H1 (cell line): ENCODE measurements around the gene CAMK2D. TPM values are rescaled to one million over a fixed set of nuclear protein-coding genes. Genes with fewer than 3 reads are reported as not detected.

Source experiments
- CTCF ChIA-PET: fragments of 300-600 bp; sonication (Branson Sonifier 250); formaldehyde crosslinking; loops from one replicate; lab custom pipeline; 2021; ENCODE audit not compliant: partially characterized antibody; lab: Charles Lee
- POLR2A ChIA-PET: fragments of 300-600 bp; sonication (Branson Sonifier 250); formaldehyde crosslinking; loops from one replicate; lab custom pipeline; 2021; ENCODE audit warnings: inconsistent platforms; ENCODE audit not compliant: partially characterized antibody; lab: Charles Lee
- DNase-seq, 2 experiments: peaks; one replicate each; pipeline versions ENCODE4 v3.0.0 to v3.0.0-alpha.2; 2010 to 2022; ENCODE audit warnings: low spot score in 2 of 2, low read depth in 1 of 2, mixed read lengths in 1 of 2
- FAIRE-seq: peaks from 2 replicates; lab custom pipeline; 2011; peaks lifted over from hg19 to GRCh38; lab: Jason Lieb, UNC
- H2AFZ ChIP-seq: 2 replicates; pipeline ENCODE4 v1.8.1; 2012; ENCODE audit warnings: low read length, inconsistent platforms
- H2AK5ac ChIP-seq: 2 replicates; pipeline ENCODE4 v1.6.1; 2013; ENCODE audit warnings: low read depth, low read length
- H2BK120ac ChIP-seq: replicated peaks from 2 replicates; pipeline ENCODE3; 2013; ENCODE audit warnings: low read depth, low read length, inconsistent platforms
- H2BK12ac ChIP-seq: 2 replicates; pipeline ENCODE4 v1.6.1; 2013; ENCODE audit warnings: low read depth, low read length
- H2BK15ac ChIP-seq: 2 replicates; pipeline ENCODE4 v1.6.1; 2013; ENCODE audit warnings: low read length
- H2BK20ac ChIP-seq: 2 replicates; pipeline ENCODE4 v1.6.1; 2013; ENCODE audit warnings: low read length
- H2BK5ac ChIP-seq: 2 replicates; pipeline ENCODE4 v1.6.1; 2013; ENCODE audit warnings: low read depth, low read length
- H3K14ac ChIP-seq: 2 replicates; pipeline ENCODE4 v1.6.1; 2013; ENCODE audit warnings: inconsistent platforms; ENCODE audit not compliant: insufficient read length
- H3K18ac ChIP-seq: 2 replicates; pipeline ENCODE4 v1.6.1; 2013; ENCODE audit warnings: low read length; ENCODE audit errors: extremely low read depth
- H3K23ac ChIP-seq: 2 replicates; pipeline ENCODE4 v1.6.1; 2013; ENCODE audit warnings: inconsistent platforms; ENCODE audit not compliant: insufficient read length
- H3K23me2 ChIP-seq: 2 replicates; pipeline ENCODE4 v1.6.1; 2013; ENCODE audit warnings: low read depth, low read length
- H3K27ac ChIP-seq: 2 replicates; pipeline ENCODE4 v1.6.1; 2011; ENCODE audit warnings: low read depth, low read length, inconsistent platforms
- H3K27me3 ChIP-seq, 4 experiments: replicated peaks in 1 of 4; 1 replicate in 1 of 4; 2 replicates in 3 of 4; pipeline versions ENCODE4 v1.6.1 to v1.8.1; 2011 to 2013; ENCODE audit warnings: low read length in 3 of 4, mild to moderate bottlenecking in 3 of 4, inconsistent platforms in 2 of 4, mixed read lengths in 2 of 4, moderate library complexity in 1 of 4; ENCODE audit not compliant: control insufficient read depth in 3 of 4, insufficient read depth in 3 of 4; ENCODE audit errors: extremely low read depth in 1 of 4
- H3K36me3 ChIP-seq, 4 experiments: 2 replicates each; pipeline versions ENCODE4 v1.6.1 to v1.8.1; 2011 to 2013; ENCODE audit warnings: mild to moderate bottlenecking in 4 of 4, low read length in 3 of 4, moderate library complexity in 2 of 4, control low read depth in 1 of 4, inconsistent platforms in 1 of 4; ENCODE audit not compliant: insufficient read depth in 4 of 4, control insufficient read depth in 2 of 4
- H3K4ac ChIP-seq: replicated peaks from 2 replicates; pipeline ENCODE3; 2013; ENCODE audit warnings: low read length, low read depth, mixed read lengths, inconsistent platforms; ENCODE audit not compliant: insufficient read length
- H3K4me1 ChIP-seq, 4 experiments: replicated peaks in 1 of 4; 1 replicate in 1 of 4; 2 replicates in 3 of 4; pipeline versions ENCODE4 v1.6.1 to v1.8.1; 2011 to 2013; ENCODE audit warnings: low read length in 3 of 4, inconsistent platforms in 2 of 4, mixed read lengths in 1 of 4; ENCODE audit not compliant: insufficient read depth in 4 of 4, control insufficient read depth in 3 of 4
- H3K4me2 ChIP-seq, 2 experiments: 2 replicates each; pipeline versions ENCODE4 v1.6.1 to v1.8.1; 2011 to 2013; ENCODE audit warnings: low read depth in 2 of 2, low read length in 2 of 2, control low read depth in 1 of 2, inconsistent platforms in 1 of 2, mild to moderate bottlenecking in 1 of 2; ENCODE audit not compliant: insufficient read depth in 1 of 2
- H3K4me3 ChIP-seq, 4 experiments: fragments of 200-600, 300-600 bp in 1 of 4; sonication (generic), shearing (Covaris generic), sonication (Bioruptor Twin) in 1 of 4; 2 replicates each; pipeline versions ENCODE4 v1.5.1 to v1.8.1; 2011 to 2016; ENCODE audit warnings: low read length in 4 of 4, low read depth in 3 of 4, control low read depth in 2 of 4, inconsistent platforms in 2 of 4, mild to moderate bottlenecking in 2 of 4, mixed read lengths in 1 of 4, moderate library complexity in 1 of 4; ENCODE audit not compliant: insufficient read depth in 2 of 4; ENCODE audit errors: extremely low read depth in 1 of 4
- H3K56ac ChIP-seq: replicated peaks from 2 replicates; pipeline ENCODE3; 2013; ENCODE audit warnings: low read depth, mild to moderate bottlenecking, mixed read lengths, low read length, inconsistent platforms; ENCODE audit not compliant: insufficient read length
- H3K79me1 ChIP-seq: 2 replicates; pipeline ENCODE4 v1.6.1; 2013; ENCODE audit warnings: low read depth, low read length, control low read depth
- H3K79me2 ChIP-seq, 2 experiments: 2 replicates each; pipeline versions ENCODE4 v1.6.1 to v1.8.1; 2012 to 2013; ENCODE audit warnings: low read length in 2 of 2, mild to moderate bottlenecking in 2 of 2, inconsistent platforms in 1 of 2; ENCODE audit not compliant: insufficient read depth in 2 of 2, control insufficient read depth in 1 of 2
- H3K9ac ChIP-seq, 4 experiments: replicated peaks in 1 of 4; 1 replicate in 1 of 4; 2 replicates in 3 of 4; pipeline versions ENCODE4 v1.6.1 to v1.8.1; 2011 to 2013; ENCODE audit warnings: low read depth in 3 of 4, low read length in 3 of 4, control low read depth in 2 of 4, mild to moderate bottlenecking in 2 of 4, moderate library complexity in 2 of 4, inconsistent platforms in 1 of 4; ENCODE audit errors: extremely low read depth in 1 of 4
- H3K9me3 ChIP-seq, 2 experiments: 2 replicates each; pipeline versions ENCODE4 v1.6.1 to v1.8.1; 2012 to 2013; ENCODE audit warnings: mild to moderate bottlenecking in 2 of 2, moderate library complexity in 2 of 2, control low read depth in 1 of 2, inconsistent platforms in 1 of 2, low read depth in 1 of 2, low read length in 1 of 2, mixed read lengths in 1 of 2; ENCODE audit not compliant: insufficient read depth in 2 of 2
- H4K20me1 ChIP-seq, 2 experiments: replicated peaks in 1 of 2; 2 replicates each; pipeline versions ENCODE3 to v1.8.1; 2011 to 2013; ENCODE audit warnings: inconsistent platforms in 2 of 2, low read length in 2 of 2, mild to moderate bottlenecking in 1 of 2; ENCODE audit not compliant: insufficient read depth in 2 of 2, control insufficient read depth in 1 of 2
- H4K5ac ChIP-seq: 2 replicates; pipeline ENCODE4 v1.6.1; 2013; ENCODE audit warnings: low read length, low read depth, mixed read lengths, inconsistent platforms; ENCODE audit not compliant: insufficient read length
- H4K8ac ChIP-seq: 2 replicates; pipeline ENCODE4 v1.8.0; 2013; ENCODE audit warnings: mild to moderate bottlenecking, moderate library complexity, low read length, inconsistent platforms; ENCODE audit not compliant: insufficient read depth; ENCODE audit errors: extremely low read depth
- H4K91ac ChIP-seq: replicated peaks from 2 replicates; pipeline ENCODE3; 2013; ENCODE audit warnings: low read length, mixed read lengths, inconsistent platforms; ENCODE audit not compliant: insufficient read length
- CHD2 ChIP-seq: IDR thresholded peaks from 2 replicates; pipeline ENCODE4 v1.6.1; 2012; ENCODE audit warnings: low read length, improper control_type of control experiment
- KDM1A ChIP-seq: fragments of 200-600, 300-600 bp; sonication (generic); IDR thresholded peaks from 2 replicates; pipeline ENCODE4 v1.7.1; 2016; ENCODE audit warnings: mild to moderate bottlenecking, low read length, borderline replicate concordance
- MAX ChIP-seq: IDR thresholded peaks from 2 replicates; pipeline ENCODE4 v1.6.1; 2012; ENCODE audit warnings: inconsistent platforms
- POLR2A ChIP-seq, 2 experiments: IDR thresholded peaks; 1 replicate in 1 of 2; 2 replicates in 1 of 2; pipeline ENCODE4 v1.6.1; 2011; ENCODE audit warnings: low read depth in 2 of 2, low read length in 2 of 2, mild to moderate bottlenecking in 2 of 2; ENCODE audit errors: control extremely low read depth in 1 of 2
- SIX5 ChIP-seq: IDR thresholded peaks from 2 replicates; pipeline ENCODE4 v1.6.1; 2011; ENCODE audit warnings: mild to moderate bottlenecking, low read depth, low read length
- TBP ChIP-seq: IDR thresholded peaks from 2 replicates; pipeline ENCODE4 v1.6.1; 2011; ENCODE audit warnings: low read depth, low read length, improper control_type of control experiment
- ZNF274 ChIP-seq: IDR thresholded peaks from 2 replicates; pipeline ENCODE4 v1.7.0; 2012; ENCODE audit warnings: low read length, borderline replicate concordance; ENCODE audit errors: extremely low read depth
- WGBS, 2 experiments: shearing (Covaris generic) in 1 of 2; methylation state at CpG; one replicate each; pipeline versions ENCODE4 v1.1.6 to v1.1.7; 2013 to 2015; ENCODE audit warnings: low lambda C conversion rate in 2 of 2, mixed read lengths in 2 of 2, inconsistent platforms in 1 of 2, low coverage in 1 of 2, missing lambda C conversion rate in 1 of 2; ENCODE audit not compliant: insufficient replicate concordance in 2 of 2, insufficient coverage in 1 of 2, insufficient read length in 1 of 2; ENCODE audit errors: extremely low coverage in 1 of 2, missing lambda C conversion rate in 1 of 2; 5-methylcytosine and 5-hydroxymethylcytosine counted together
- polyA plus RNA-seq, 7 experiments: library from polyadenylated mRNA; depleted of rRNA in 3 of 7; stranded (reverse) in 5 of 7; unstranded in 2 of 7; fragments of >200 nt in 5 of 7; fragments of 200-250 nt in 2 of 7; gene quantifications; 1 replicate in 5 of 7; 2 replicates in 1 of 7; 4 replicates in 1 of 7; pipeline versions ENCODE4 v1.2.1 to v1.2.3, GENCODE V29; 2011 to 2013; ENCODE audit warnings: missing spikeins in 2 of 7, mixed read lengths in 2 of 7
- total RNA-seq: library from RNA; stranded (reverse); fragmentation: NEBNext Ultra II Directional; extraction: Animal tissue kit (Norgen Biotek cat#: 25700); gene quantifications from 2 replicates; pipeline ENCODE4 v1.2.1, GENCODE V29; 2021

CAMK2D gene
- total and polyA plus RNA-seq, 2 of the 8 experiments (the other 6 are each of a cell fraction or from before 2014, with no cell fraction given): 3.2 to 7.0 TPM

- no peak for TF ChIP-seq SIX5
- no peak for TF ChIP-seq ZNF274
- no peak for TF ChIP-seq MAX
- TF ChIP-seq TBP: no peak
- TF ChIP-seq CHD2: no peak
- TF ChIP-seq POLR2A (IDR thresholded peaks at IDR 0.05; ENCODE audit: control extremely low read depth in 1 of 2, low read depth in 2 of 2, low read length in 2 of 2): no peak
- peak; percentile 72; the same call in 1 of the 2 replicates for TF ChIP-seq KDM1A
- TF ChIP-seq, all 59 proteins: peak for 1
- H2AK5ac ChIP-seq: no peak overlapping the region
- H4K91ac ChIP-seq: no peak overlapping the region
- no peak overlapping the region for H3K4me3 ChIP-seq
- H3K23me2 ChIP-seq: no peaks in the 10 kb centered on the region
- no peak overlapping the region for H3K4ac ChIP-seq
- CTCF ChIA-PET: interaction anchor here (1.2 to 1.3 kb wide), 2 partner anchors 10 to 120 kb away, joined by 3 to 4 read pairs; no protein-coding TSS in a partner anchor
- H3K36me3 ChIP-seq: no peaks in the 10 kb centered on the region
- DNase-seq (no peak), FAIRE-seq (no peak)
- H3K79me1 ChIP-seq: no peaks in the 10 kb centered on the region
- no peak overlapping the region for H3K9ac ChIP-seq
- H4K20me1 ChIP-seq: no peaks in the 10 kb centered on the region
- H3K14ac ChIP-seq: no peak overlapping the region
- H3K18ac ChIP-seq: no peak overlapping the region
- no peaks in the 10 kb centered on the region for H3K27me3 ChIP-seq
- H3K4me1 ChIP-seq: no peaks in the 10 kb centered on the region
- POLR2A ChIA-PET: no interaction called here
- no peak overlapping the region for H3K23ac ChIP-seq
- H3K56ac ChIP-seq: no peak overlapping the region
- no peak overlapping the region for H4K5ac ChIP-seq
- H2BK120ac ChIP-seq: no peak overlapping the region
- 91% methylated on average over 3 of the region's 3 CpGs; no CpG with 5 or more reads in 1 of the 2 experiments for WGBS, 2 experiments
- no peaks in the 10 kb centered on the region for H3K79me2 ChIP-seq
- H4K8ac ChIP-seq: no peak overlapping the region
- no peak overlapping the region for H3K4me2 ChIP-seq
- no peak overlapping the region for H2BK20ac ChIP-seq
- no peak overlapping the region for H2BK5ac ChIP-seq
- no peak overlapping the region for H2BK15ac ChIP-seq
- H2AFZ ChIP-seq: no peak overlapping the region
- no peak overlapping the region for H2BK12ac ChIP-seq
- H3K27ac ChIP-seq: no peak overlapping the region
- no peaks in the 10 kb centered on the region for H3K9me3 ChIP-seq
Observed at GRCh38 chr4:113553082-113553481, 208.5 kb downstream of the CAMK2D start.
